ENCODE results near the gene NEU1.

- TF ChIP-seq, protein P1, sequence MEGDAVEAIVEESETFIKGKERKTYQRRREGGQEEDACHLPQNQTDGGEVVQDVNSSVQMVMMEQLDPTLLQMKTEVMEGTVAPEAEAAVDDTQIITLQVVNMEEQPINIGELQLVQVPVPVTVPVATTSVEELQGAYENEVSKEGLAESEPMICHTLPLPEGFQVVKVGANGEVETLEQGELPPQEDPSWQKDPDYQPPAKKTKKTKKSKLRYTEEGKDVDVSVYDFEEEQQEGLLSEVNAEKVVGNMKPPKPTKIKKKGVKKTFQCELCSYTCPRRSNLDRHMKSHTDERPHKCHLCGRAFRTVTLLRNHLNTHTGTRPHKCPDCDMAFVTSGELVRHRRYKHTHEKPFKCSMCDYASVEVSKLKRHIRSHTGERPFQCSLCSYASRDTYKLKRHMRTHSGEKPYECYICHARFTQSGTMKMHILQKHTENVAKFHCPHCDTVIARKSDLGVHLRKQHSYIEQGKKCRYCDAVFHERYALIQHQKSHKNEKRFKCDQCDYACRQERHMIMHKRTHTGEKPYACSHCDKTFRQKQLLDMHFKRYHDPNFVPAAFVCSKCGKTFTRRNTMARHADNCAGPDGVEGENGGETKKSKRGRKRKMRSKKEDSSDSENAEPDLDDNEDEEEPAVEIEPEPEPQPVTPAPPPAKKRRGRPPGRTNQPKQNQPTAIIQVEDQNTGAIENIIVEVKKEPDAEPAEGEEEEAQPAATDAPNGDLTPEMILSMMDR (conservative IDR thresholded peaks at IDR 0.05; ENCODE audit: low read length) = no peak
- no peak for TF ChIP-seq EZH2phosphoT487 (IDR thresholded peaks at IDR 0.05; ENCODE audit: borderline replicate concordance)
These were observed 35.8 kb downstream of the NEU1 start for GRCh38 chr6:31826793-31827285.

Data from Loucy (cell line).